ENCODE data around the gene ETV3L. TPM values are rescaled to one million over a fixed set of nuclear protein-coding genes. Genes with fewer than 3 reads are reported as not detected.
A peak's percentile ranks its signal among the peaks of the same experiment; 100 is the strongest.

Gene ETV3L
- total RNA-seq, 1 experiment from 2014 or later = not detected

DNA sequence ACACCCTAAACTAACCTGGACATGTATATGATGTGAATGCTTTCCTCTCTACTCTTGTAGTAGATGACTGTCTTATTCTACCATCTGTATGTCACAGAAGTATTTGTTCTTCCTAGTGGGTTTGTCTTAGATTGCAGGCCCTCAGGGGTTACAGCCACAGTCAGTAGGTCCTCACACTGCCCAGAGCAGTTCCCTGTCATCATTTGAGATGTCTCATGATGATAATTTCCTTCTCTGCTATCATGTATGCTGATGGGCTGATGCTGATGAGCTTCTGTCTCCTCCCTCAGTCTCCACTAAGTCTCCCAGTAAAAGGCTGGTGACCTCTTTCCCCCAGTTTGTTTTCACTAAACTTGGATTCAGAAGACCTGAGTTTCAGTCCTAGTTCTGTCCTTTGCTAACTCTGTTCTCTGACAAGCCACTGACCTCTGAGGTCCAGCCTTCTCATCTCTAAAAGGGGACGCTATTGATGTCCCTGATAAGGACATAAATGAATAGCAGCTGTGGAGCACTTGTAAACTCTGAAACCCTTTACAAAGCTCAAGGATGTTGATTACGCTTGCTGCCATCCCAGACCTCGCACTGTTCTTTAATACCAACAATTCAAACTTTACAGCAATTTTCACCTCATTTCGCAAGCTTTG is 41.7 kb upstream of the ETV3L start:
- no peak for DNase-seq (ENCODE audit: unreplicated experiment)
- Mint-ChIP-seq H3K4me1 (ENCODE audit: insufficient read depth, unreplicated experiment) (peaks cover 17% of the 10 kb centered on the region), H3K9me3 (ENCODE audit: unreplicated experiment) (no peaks in the 10 kb centered on the region), H3K36me3 (ENCODE audit: insufficient read depth, unreplicated experiment) (peaks cover 7% of the 10 kb centered on the region), H3K4me3 (ENCODE audit: unreplicated experiment) (no peak overlapping the region), H3K27me3 (ENCODE audit: insufficient read depth, unreplicated experiment) (no peaks in the 10 kb centered on the region), H3K27ac (ENCODE audit: low read depth, unreplicated experiment) (no peak overlapping the region)
- CTCF ChIA-PET = interaction anchor here (1.3 to 19.9 kb wide), 3 partner anchors 15 to 53 kb away, joined by 9 to 419 read pairs (median 183); no protein-coding TSS in a partner anchor
- TF ChIP-seq, protein P1, sequence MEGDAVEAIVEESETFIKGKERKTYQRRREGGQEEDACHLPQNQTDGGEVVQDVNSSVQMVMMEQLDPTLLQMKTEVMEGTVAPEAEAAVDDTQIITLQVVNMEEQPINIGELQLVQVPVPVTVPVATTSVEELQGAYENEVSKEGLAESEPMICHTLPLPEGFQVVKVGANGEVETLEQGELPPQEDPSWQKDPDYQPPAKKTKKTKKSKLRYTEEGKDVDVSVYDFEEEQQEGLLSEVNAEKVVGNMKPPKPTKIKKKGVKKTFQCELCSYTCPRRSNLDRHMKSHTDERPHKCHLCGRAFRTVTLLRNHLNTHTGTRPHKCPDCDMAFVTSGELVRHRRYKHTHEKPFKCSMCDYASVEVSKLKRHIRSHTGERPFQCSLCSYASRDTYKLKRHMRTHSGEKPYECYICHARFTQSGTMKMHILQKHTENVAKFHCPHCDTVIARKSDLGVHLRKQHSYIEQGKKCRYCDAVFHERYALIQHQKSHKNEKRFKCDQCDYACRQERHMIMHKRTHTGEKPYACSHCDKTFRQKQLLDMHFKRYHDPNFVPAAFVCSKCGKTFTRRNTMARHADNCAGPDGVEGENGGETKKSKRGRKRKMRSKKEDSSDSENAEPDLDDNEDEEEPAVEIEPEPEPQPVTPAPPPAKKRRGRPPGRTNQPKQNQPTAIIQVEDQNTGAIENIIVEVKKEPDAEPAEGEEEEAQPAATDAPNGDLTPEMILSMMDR (IDR thresholded peaks at IDR 0.05; ENCODE audit: unreplicated experiment) = no peak
- POLR2A ChIA-PET = interaction anchor here (2.0 kb wide), 1 partner anchor 11 kb away, joined by 7 read pairs; no protein-coding TSS in a partner anchor
- intact Hi-C loops (cut with micrococcal nuclease) = no loop called here
- no TSS peak for BruUV-seq (replicated peaks)

DNA sequence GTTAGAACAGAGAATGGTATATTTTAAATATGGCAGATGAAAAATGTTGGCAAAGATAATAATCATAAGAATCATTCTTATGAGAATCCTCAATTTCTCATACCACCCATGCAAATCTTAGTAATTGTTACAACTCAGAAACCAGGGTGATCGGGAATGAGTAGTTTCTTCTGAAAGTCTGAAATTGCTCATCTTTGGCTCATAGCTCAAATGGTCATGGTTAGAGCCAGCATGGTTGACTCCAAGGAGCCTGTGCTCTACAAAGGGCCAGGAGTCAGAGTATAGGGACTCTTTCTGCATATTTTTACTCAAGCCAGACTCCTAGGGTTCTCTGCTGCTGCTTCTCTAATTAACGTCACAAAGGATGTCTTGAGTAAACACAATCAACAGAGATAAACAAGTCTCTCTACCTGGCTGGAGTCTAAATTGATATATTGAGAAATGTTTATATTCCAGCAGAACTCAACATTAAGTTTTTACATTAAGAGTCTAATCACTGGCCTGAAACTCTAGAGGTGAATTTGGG is 40.5 kb upstream of the ETV3L start:
- TF ChIP-seq, protein P1 (IDR thresholded peaks at IDR 0.05; ENCODE audit: unreplicated experiment) = no peak
- Mint-ChIP-seq H3K27ac (ENCODE audit: low read depth, unreplicated experiment) (no peak overlapping the region), H3K4me1 (ENCODE audit: insufficient read depth, unreplicated experiment) (peaks cover 26% of the 10 kb centered on the region), H3K4me3 (ENCODE audit: unreplicated experiment) (no peak overlapping the region), H3K36me3 (ENCODE audit: insufficient read depth, unreplicated experiment) (peaks cover 12% of the 10 kb centered on the region), H3K27me3 (ENCODE audit: insufficient read depth, unreplicated experiment) (no peaks in the 10 kb centered on the region), H3K9me3 (ENCODE audit: unreplicated experiment) (no peaks in the 10 kb centered on the region)
- intact Hi-C loops (cut with micrococcal nuclease) = no loop called here
- DNase-seq (ENCODE audit: unreplicated experiment) = no peak
- BruUV-seq (replicated peaks) = no TSS peak
- ChIA-PET CTCF (interaction anchor here (1.0 to 19.9 kb wide), 4 partner anchors 17 to 414 kb away, joined by 3 to 419 read pairs (median 94); no protein-coding TSS in a partner anchor), POLR2A (interaction anchor here (1.0 to 4.9 kb wide), 3 partner anchors 7 to 94 kb away, joined by 4 to 64 read pairs (median 12); no protein-coding TSS in a partner anchor)

DNA sequence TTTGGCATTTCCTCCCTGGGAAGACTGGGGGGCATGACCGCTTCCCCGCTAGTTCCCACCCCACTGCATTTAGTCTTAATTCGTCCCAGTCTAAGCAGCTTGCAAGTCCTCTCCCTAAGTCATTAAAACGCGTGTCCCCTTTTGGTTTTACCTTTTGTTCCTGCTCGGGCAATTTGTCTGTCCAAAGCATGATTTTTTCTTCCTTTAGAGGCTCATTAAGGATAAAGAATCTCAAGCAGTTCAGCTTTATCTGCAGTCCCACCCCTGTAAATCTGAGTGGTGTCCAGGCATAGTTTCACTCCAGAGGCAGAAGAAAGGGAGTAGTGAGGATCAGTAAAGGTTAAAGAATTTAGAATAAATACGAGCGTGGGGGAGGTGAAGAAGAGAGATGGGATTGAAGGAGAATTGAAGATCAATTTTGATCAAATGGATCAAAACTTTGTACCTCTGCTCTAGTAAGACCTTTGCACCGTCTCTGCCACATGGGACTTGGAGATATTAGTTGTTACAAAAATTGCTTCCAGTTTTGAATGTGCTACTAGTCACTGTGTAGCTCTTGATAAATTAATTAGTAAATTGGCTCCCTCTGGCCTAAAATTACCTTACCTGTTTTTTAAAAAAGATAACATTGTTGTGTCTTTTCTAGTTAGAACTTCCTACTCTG is 39.6 kb upstream of the ETV3L start:
- Mint-ChIP-seq H3K9me3 (ENCODE audit: unreplicated experiment) (no peaks in the 10 kb centered on the region), H3K27ac (ENCODE audit: low read depth, unreplicated experiment) (peak overlapping the region; percentile 76), H3K4me1 (ENCODE audit: insufficient read depth, unreplicated experiment) (peaks cover 28% of the 10 kb centered on the region), H3K4me3 (ENCODE audit: unreplicated experiment) (peak overlapping the region; percentile 79), H3K27me3 (ENCODE audit: insufficient read depth, unreplicated experiment) (no peaks in the 10 kb centered on the region), H3K36me3 (ENCODE audit: insufficient read depth, unreplicated experiment) (peaks cover 22% of the 10 kb centered on the region)
- intact Hi-C loops (cut with micrococcal nuclease) = loop anchor here (5.0 kb wide), 1 partner anchor 47 kb away; no protein-coding TSS in a partner anchor
- CTCF ChIA-PET = interaction anchor here (0.6 to 19.9 kb wide), 8 partner anchors 8 to 413 kb away, joined by 3 to 419 read pairs (median 3); no protein-coding TSS in a partner anchor
- TF ChIP-seq, protein P1 (IDR thresholded peaks at IDR 0.05; ENCODE audit: unreplicated experiment) = no peak
- DNase-seq (ENCODE audit: unreplicated experiment) = no peak
- no TSS peak for BruUV-seq (replicated peaks)
- POLR2A ChIA-PET = interaction anchor here (0.7 to 5.9 kb wide), 9 partner anchors 8 to 93 kb away, joined by 3 to 64 read pairs (median 4); no protein-coding TSS in a partner anchor
